SK-N-SH (cell line): ENCODE results near the gene C4BPB. TPM values are rescaled to one million over a fixed set of nuclear protein-coding genes. Genes with fewer than 3 reads are reported as not detected.

Experiments
- CTCF ChIA-PET: fragments of 300-600, 350-600 bp; formaldehyde crosslinking; extraction: SDS; loops from one replicate; lab custom pipeline; 2021; lab: Yijun Ruan, JAX
- POLR2A ChIA-PET: fragments of 350-600 bp; sonication (Branson Sonifier 250); formaldehyde crosslinking; extraction: SDS; loops from one replicate; lab custom pipeline; 2020; ENCODE audit warnings: antibody characterized with exemption, inconsistent platforms; lab: Yijun Ruan, JAX
- DNase-seq: peaks from one replicate; pipeline ENCODE4 v3.0.0; 2012
- H2AFZ ChIP-seq: fragments of 200-600 bp; sonication (generic); 2 replicates; pipeline ENCODE4 v1.8.1; 2016; ENCODE audit warnings: antibody characterized with exemption, mild to moderate bottlenecking, low read depth
- H3F3A ChIP-seq: fragments of 200-600 bp; sonication (generic); replicated peaks from 2 replicates; pipeline ENCODE3; 2016; ENCODE audit warnings: antibody characterized with exemption, mild to moderate bottlenecking; ENCODE audit not compliant: insufficient read depth
- H3K27ac ChIP-seq, 2 experiments: fragments of 200-500 bp in 1 of 2; fragments of 200-600 bp in 1 of 2; sonication (Bioruptor generic) in 1 of 2; sonication (generic), shearing (Covaris generic) in 1 of 2; 2 replicates each; pipeline versions ENCODE4 v1.5.1 to v1.6.1; 2014 to 2016; ENCODE audit warnings: low read depth in 2 of 2, inconsistent platforms in 1 of 2, low read length in 1 of 2, mild to moderate bottlenecking in 1 of 2, mixed read lengths in 1 of 2
- H3K27me3 ChIP-seq: fragments of 200-600 bp; sonication (generic), shearing (Covaris generic); 2 replicates; pipeline ENCODE4 v1.6.1; 2016; ENCODE audit warnings: mixed run types; ENCODE audit not compliant: insufficient read depth
- H3K36me3 ChIP-seq, 2 experiments: fragments of 200-500 bp in 1 of 2; fragments of 200-600 bp in 1 of 2; sonication (Bioruptor generic) in 1 of 2; sonication (generic) in 1 of 2; replicated peaks in 1 of 2; 2 replicates each; pipeline versions ENCODE3 to v1.5.1; 2014 to 2016; ENCODE audit warnings: low read length in 1 of 2, mild to moderate bottlenecking in 1 of 2; ENCODE audit not compliant: insufficient read depth in 2 of 2, control insufficient read depth in 1 of 2
- H3K4me1 ChIP-seq, 2 experiments: fragments of 200-500 bp in 1 of 2; fragments of 200-600 bp in 1 of 2; sonication (Bioruptor generic) in 1 of 2; sonication (generic), shearing (Covaris generic) in 1 of 2; 2 replicates each; pipeline versions ENCODE4 v1.5.1 to v1.6.1; 2014 to 2016; ENCODE audit warnings: low read depth in 1 of 2, low read length in 1 of 2, mixed run types in 1 of 2; ENCODE audit not compliant: insufficient read depth in 2 of 2, control insufficient read depth in 1 of 2
- H3K4me2 ChIP-seq: fragments of 200-600 bp; sonication (generic), shearing (Covaris generic); 2 replicates; pipeline ENCODE4 v1.6.1; 2017; ENCODE audit warnings: mixed run types
- H3K4me3 ChIP-seq, 2 experiments: fragments of 200-500 bp in 1 of 2; fragments of 200-600 bp in 1 of 2; sonication (Bioruptor generic) in 1 of 2; sonication (generic), shearing (Covaris generic) in 1 of 2; 2 replicates each; pipeline versions ENCODE4 v1.5.1 to v1.8.1; 2014 to 2016; ENCODE audit warnings: low read depth in 2 of 2, inconsistent platforms in 1 of 2, low read length in 1 of 2, mild to moderate bottlenecking in 1 of 2, mixed read lengths in 1 of 2, moderate library complexity in 1 of 2
- H3K79me2 ChIP-seq: fragments of 200-600 bp; sonication (generic); 2 replicates; pipeline ENCODE4 v1.8.1; 2017; ENCODE audit warnings: mild to moderate bottlenecking; ENCODE audit not compliant: insufficient read depth
- H3K9ac ChIP-seq: fragments of 200-600 bp; sonication (generic); 2 replicates; pipeline ENCODE4 v1.6.1; 2017; ENCODE audit warnings: mixed run types
- H3K9me2 ChIP-seq: fragments of 200-600 bp; sonication (generic); 2 replicates; pipeline ENCODE4 v1.6.1; 2017; ENCODE audit warnings: mixed run types
- H3K9me3 ChIP-seq: fragments of 200-600 bp; sonication (generic); 2 replicates; pipeline ENCODE4 v1.6.1; 2017; ENCODE audit warnings: mixed run types, mild to moderate bottlenecking, moderate library complexity
- H4K20me1 ChIP-seq: fragments of 200-600 bp; sonication (generic); 2 replicates; pipeline ENCODE4 v1.6.1; 2017; ENCODE audit warnings: mild to moderate bottlenecking, mixed run types; ENCODE audit not compliant: insufficient read depth
- CHD2 ChIP-seq: fragments of 150-350 bp; IDR thresholded peaks from 2 replicates; pipeline ENCODE4 v1.6.1; 2018; ENCODE audit warnings: low read length; ENCODE audit not compliant: partially characterized antibody
- EZH2phosphoT487 ChIP-seq: fragments of 200-600 bp; sonication (generic); IDR thresholded peaks from 2 replicates; pipeline ENCODE4 v1.6.1; 2017; ENCODE audit warnings: low read depth, mixed run types, mild to moderate bottlenecking, antibody characterized with exemption, moderate library complexity, borderline replicate concordance
- FOSL2 ChIP-seq: IDR thresholded peaks from 2 replicates; pipeline ENCODE4 v1.4.0; 2012; ENCODE audit warnings: low read depth, mild to moderate bottlenecking, moderate library complexity, borderline replicate concordance
- GATA2 ChIP-seq: sonication (generic); formaldehyde crosslinking; IDR thresholded peaks from 2 replicates; pipeline ENCODE4 v1.5.0; 2020; ENCODE audit warnings: mild to moderate bottlenecking, missing genetic modification reagents
- MAX ChIP-seq: IDR thresholded peaks from 2 replicates; pipeline ENCODE4 v1.4.0; 2012; ENCODE audit warnings: low read depth
- MEF2A ChIP-seq: IDR thresholded peaks from 2 replicates; pipeline ENCODE4 v1.4.0; 2012; ENCODE audit warnings: low read depth, borderline replicate concordance
- MXI1 ChIP-seq: IDR thresholded peaks from 2 replicates; pipeline ENCODE4 v1.6.1; 2012; ENCODE audit warnings: mild to moderate bottlenecking, low read depth, low read length, improper control_type of control experiment
- NFIC ChIP-seq: IDR thresholded peaks from 2 replicates; pipeline ENCODE4 v1.4.0; 2012; ENCODE audit warnings: borderline replicate concordance
- RAD21 ChIP-seq: IDR thresholded peaks from 2 replicates; pipeline ENCODE4 v1.6.1; 2012; ENCODE audit warnings: mild to moderate bottlenecking, low read length
- RCOR1 ChIP-seq: fragments of 150-350 bp; IDR thresholded peaks from 2 replicates; pipeline ENCODE4 v1.6.1; 2017; ENCODE audit warnings: antibody characterized with exemption, low read length
- TCF12 ChIP-seq: IDR thresholded peaks from 2 replicates; pipeline ENCODE4 v1.4.0; 2012
- USF2 ChIP-seq: fragments of 150-350 bp; IDR thresholded peaks from 2 replicates; pipeline ENCODE4 v1.6.1; 2017; ENCODE audit warnings: antibody characterized with exemption, low read length, low read depth, borderline replicate concordance
- YY1 ChIP-seq: IDR thresholded peaks from 2 replicates; pipeline ENCODE4 v1.4.0; 2012; ENCODE audit warnings: low read depth, mild to moderate bottlenecking
- ZBTB33 ChIP-seq: IDR thresholded peaks from 2 replicates; pipeline ENCODE4 v1.4.0; 2012; ENCODE audit warnings: low read depth, borderline replicate concordance
- WGBS: methylation state at CpG from one replicate; pipeline ENCODE4 v1.1.6; 2017; ENCODE audit warnings: low lambda C conversion rate; 5-methylcytosine and 5-hydroxymethylcytosine counted together
- polyA plus RNA-seq, 3 experiments: library from polyadenylated mRNA; depleted of rRNA; stranded (reverse); fragments of >200 nt; gene quantifications; 2 replicates each; pipeline ENCODE4 v1.2.3, GENCODE V29; 2012

C4BPB gene
- polyA plus RNA-seq, 1 of the 3 experiments (the other 2 are of a cell fraction): not detected

- TF ChIP-seq NFIC (no peak), EZH2phosphoT487 (no peak), YY1 (no peak), FOSL2 (no peak)
Observed at GRCh38 chr1:207139616-207140015, 51.0 kb downstream of the C4BPB start (continued).

- CTCF ChIA-PET: interaction anchor here (1.2 kb wide), 1 partner anchor 264 kb away, joined by 4 read pairs; no protein-coding TSS in a partner anchor
Observed at GRCh38 chr1:207140536-207140935, 51.9 kb downstream of the C4BPB start.

More at GRCh38 chr1:207140536-207140935, 51.9 kb downstream of the C4BPB start:
- Histone ChIP-seq H3K4me3 (no peak overlapping the region), H4K20me1 (no peaks in the 10 kb centered on the region), H3K9ac (no peak overlapping the region), H3K79me2 (no peaks in the 10 kb centered on the region), H3K36me3 (no peaks in the 10 kb centered on the region), H3K9me3 (no peaks in the 10 kb centered on the region), H3K27me3 (no peaks in the 10 kb centered on the region), H3K9me2 (no peaks in the 10 kb centered on the region), H3F3A (no peaks in the 10 kb centered on the region), H3K4me1 (no peaks in the 10 kb centered on the region), H3K27ac (no peak overlapping the region), H3K4me2 (no peak overlapping the region), H2AFZ (no peak overlapping the region)
- WGBS: 0% methylated on average over 1 of the region's 1 CpG
- TF ChIP-seq MEF2A: no peak
- TF ChIP-seq ZBTB33: no peak
- no peak for TF ChIP-seq RAD21
- no peak for TF ChIP-seq NFIC
- TF ChIP-seq MAX: no peak
- TF ChIP-seq USF2: no peak
- TF ChIP-seq RCOR1: no peak
- no peak for TF ChIP-seq CHD2
- TF ChIP-seq MXI1: no peak
- no peak for TF ChIP-seq GATA2 (CRISPR knock-in tag)
- no peak for TF ChIP-seq TCF12
- POLR2A ChIA-PET: no interaction called here
- no peak for DNase-seq
